ENCODE measurements around the gene MSN. TPM values are rescaled to one million over a fixed set of nuclear protein-coding genes. Genes with fewer than 3 reads are reported as not detected.
A peak's percentile ranks its signal among the peaks of the same experiment; 100 is the strongest.
"Not testable (repeated sequence)": the region's sequence is repeated elsewhere in the genome, so short reads cannot be mapped to it uniquely, and the experiment has no call there.

MSN gene
- total RNA-seq (100 to 1,000 TPM in 1 of 4 donors, 10 to 100 TPM in 3; 66.0 to 101 (median 84.1) TPM), polyA plus RNA-seq (100 to 1,000 TPM in 1 of 3 donors, 10 to 100 TPM in 2; 31.4 to 133 (median 36.1) TPM)
- long read RNA-seq, donor 1, partial matches to known transcripts = 9 of 15 reads
- long read RNA-seq, donor 1, other reads (novel, unspliced or antisense) = 3 of 15 reads
- long read RNA-seq, donor 2, transcript MSN-201 (13 exons, 3,944 nt) = major isoform, 21 of 47 reads
- long read RNA-seq, donor 2, partial matches to known transcripts = 16 of 47 reads
- long read RNA-seq, donor 2, other reads (novel, unspliced or antisense) = 10 of 47 reads

GRCh38 chrX:65667503-65668376 lies at the start of gene MSN:
MSN (plus strand) TSS chrX:65667654; CDS start chrX:65667842, 188 bp downstream.
- 1 to 35% (median 2%) methylated on average over 18 to 56 of the region's 56 CpGs for WGBS, 3 donors
- intact Hi-C loops (cut with DNase I) = loop anchor here in 1 of 2 donors (5.0 kb wide), 2 partner anchors 35 to 65 kb away; no protein-coding TSS in a partner anchor
- H3K9me3 ChIP-seq = no peaks in the 10 kb centered on the region
- no peaks in the 10 kb centered on the region for H3K27me3 ChIP-seq (ENCODE audit: insufficient read depth in 3 of 3, low read length in 2 of 3)
- H3K27ac ChIP-seq = peak within 1 kb of the TSS; percentile 91
- peaks cover 18% of the 10 kb centered on the region for H3K4me1 ChIP-seq
- H3K36me3 ChIP-seq (ENCODE audit: insufficient read depth in 1 of 2, low read depth in 1 of 2) = no peaks in the 10 kb centered on the region
- no peak for TF ChIP-seq CTCF (IDR thresholded peaks at IDR 0.05)
- H3K4me3 ChIP-seq = peak within 1 kb of the TSS; percentile 84
- peak; percentile 87 to 91 (median 90) for ATAC-seq
- DNase-seq = peak; percentile 83 to 87

GRCh38 chrX:65620096-65620705 lies 47.3 kb upstream of the MSN start:
- H3K9me3 ChIP-seq = peaks cover 25% of the 10 kb centered on the region
- intact Hi-C loops (cut with DNase I); DNase-seq; ATAC-seq; H3K4me1 ChIP-seq; H3K36me3 ChIP-seq (ENCODE audit: insufficient read depth in 1 of 2, low read depth in 1 of 2); H3K4me3 ChIP-seq; H3K27me3 ChIP-seq (ENCODE audit: insufficient read depth in 3 of 3, low read length in 2 of 3); H3K27ac ChIP-seq: not testable (repeated sequence)
- WGBS, 3 donors = 79 to 86% (median 86%) methylated on average over 27 to 33 of the region's 33 CpGs

GRCh38 chrX:65630771-65631170 lies 36.7 kb upstream of the MSN start:
- no peak for ATAC-seq
- Histone ChIP-seq H3K9me3 (peaks cover 7% of the 10 kb centered on the region), H3K36me3 (ENCODE audit: insufficient read depth in 1 of 2, low read depth in 1 of 2) (no peaks in the 10 kb centered on the region), H3K4me1 (peaks cover 5% of the 10 kb centered on the region), H3K27me3 (ENCODE audit: insufficient read depth in 3 of 3, low read length in 2 of 3) (no peaks in the 10 kb centered on the region), H3K27ac (no peak overlapping the region), H3K4me3 (no peak overlapping the region)
- no peak for DNase-seq
- TF ChIP-seq CTCF (IDR thresholded peaks at IDR 0.05) = no peak
- intact Hi-C loops (cut with DNase I) = no loop called here
- WGBS, 3 donors = 82 to 100% (median 90%) methylated on average over 3 of the region's 3 CpGs

- Histone ChIP-seq H3K4me1 (peaks cover 5% of the 10 kb centered on the region), H3K9me3 (no peaks in the 10 kb centered on the region), H3K36me3 (ENCODE audit: insufficient read depth in 1 of 2, low read depth in 1 of 2) (no peaks in the 10 kb centered on the region), H3K27me3 (ENCODE audit: insufficient read depth in 3 of 3, low read length in 2 of 3) (no peaks in the 10 kb centered on the region), H3K27ac (no peak overlapping the region), H3K4me3 (no peak overlapping the region)
- intact Hi-C loops (cut with DNase I) = no loop called here
- no peak for ATAC-seq
- no peak for DNase-seq
- TF ChIP-seq CTCF (IDR thresholded peaks at IDR 0.05) = no peak
- 68 to 81% (median 75%) methylated on average over 1 of the region's 1 CpG for WGBS, 3 donors
Observed at GRCh38 chrX:65633826-65634225, 33.6 kb upstream of the MSN start.

GRCh38 chrX:65634732-65635131 lies 32.7 kb upstream of the MSN start:
- DNase-seq = no peak
- Histone ChIP-seq H3K27me3 (ENCODE audit: insufficient read depth in 3 of 3, low read length in 2 of 3) (no peaks in the 10 kb centered on the region), H3K36me3 (ENCODE audit: insufficient read depth in 1 of 2, low read depth in 1 of 2) (no peaks in the 10 kb centered on the region), H3K4me1 (peaks cover 5% of the 10 kb centered on the region), H3K27ac (peak overlapping the region; percentile 39), H3K4me3 (no peak overlapping the region), H3K9me3 (no peaks in the 10 kb centered on the region)
- ATAC-seq = no peak
- intact Hi-C loops (cut with DNase I) = no loop called here
- WGBS, 3 donors = 73 to 84% (median 75%) methylated on average over 3 to 4 of the region's 4 CpGs
- TF ChIP-seq CTCF (IDR thresholded peaks at IDR 0.05) = no peak
